Ovary (tissue), 3 donors: ENCODE results near the gene NKAIN4.

Experiments used
- CTCF ChIP-seq, 3 donors: fragments of 450-650 bp in 2 of 3; fragments of 200-600 bp in 1 of 3; IDR thresholded peaks; one replicate each; pipeline versions ENCODE4 v1.5.1 to v1.8.0; 2016 to 2022; ENCODE audit warnings: antibody characterized with exemption in 3 of 3, mild to moderate bottlenecking in 1 of 3
- EP300 ChIP-seq: sonication (generic); formaldehyde crosslinking; IDR thresholded peaks from one replicate; pipeline ENCODE4 v1.6.1; 2017; ENCODE audit warnings: antibody characterized with exemption
- POLR2A ChIP-seq: fragments of 450-650 bp; IDR thresholded peaks from one replicate; pipeline ENCODE4 v1.6.1; 2017; ENCODE audit warnings: antibody characterized with exemption, mild to moderate bottlenecking, moderate library complexity
- donor health status: DM: no; HTN: no; CAD: no.

- TF ChIP-seq EP300 (no peak), CTCF (IDR thresholded peaks at IDR 0.05) (no peak), POLR2A (no peak)
Observed at GRCh38 chr20:63252284-63252711, 2.0 kb downstream of the NKAIN4 start.
